GM18526 (cell line): ENCODE data around the gene USP36.

Experiments
- POLR2A ChIP-seq: IDR thresholded peaks from 3 replicates; pipeline ENCODE4 v1.6.1; 2011; ENCODE audit not compliant: insufficient read length; ENCODE audit errors: extremely low read depth

The USP36 gene

DNA sequence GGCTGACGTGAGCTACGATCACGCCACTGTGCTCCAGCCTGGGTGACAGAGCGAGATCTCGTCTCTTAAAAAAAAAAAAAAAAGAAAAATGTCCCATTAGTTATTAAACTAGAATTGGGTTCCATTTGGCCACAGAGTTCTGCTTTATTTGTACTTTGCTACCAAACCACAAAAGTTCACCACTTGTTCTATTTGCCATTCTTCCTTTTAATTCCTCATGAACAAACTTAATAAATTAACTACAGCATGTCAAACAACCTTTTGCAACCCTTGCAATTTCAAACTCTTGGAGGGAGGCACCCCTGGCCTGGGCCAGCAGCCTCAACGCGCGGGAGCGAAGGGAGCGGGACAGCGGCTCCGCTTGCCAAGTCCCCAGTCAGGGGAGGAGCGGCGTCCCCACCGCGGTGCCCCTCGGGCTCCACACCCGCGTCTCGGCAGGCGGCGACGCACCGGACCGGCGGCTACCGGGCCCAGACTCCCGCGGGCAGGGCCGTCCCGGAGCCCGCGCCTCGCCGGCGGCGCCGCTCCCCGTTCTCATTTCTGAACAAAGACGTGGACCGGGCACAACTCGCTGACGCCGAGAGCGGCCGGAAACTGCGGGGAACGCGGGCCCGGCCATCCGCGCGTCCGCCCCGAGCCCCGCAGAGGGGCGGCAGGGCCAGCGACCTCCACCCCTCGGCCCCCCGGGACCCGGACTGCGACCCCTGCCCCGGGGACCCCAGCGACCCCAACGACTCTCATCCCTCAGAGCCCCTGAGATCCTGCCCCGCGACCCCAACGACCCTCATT is 59.3 kb downstream of the USP36 start:
- no peak for TF ChIP-seq POLR2A

DNA sequence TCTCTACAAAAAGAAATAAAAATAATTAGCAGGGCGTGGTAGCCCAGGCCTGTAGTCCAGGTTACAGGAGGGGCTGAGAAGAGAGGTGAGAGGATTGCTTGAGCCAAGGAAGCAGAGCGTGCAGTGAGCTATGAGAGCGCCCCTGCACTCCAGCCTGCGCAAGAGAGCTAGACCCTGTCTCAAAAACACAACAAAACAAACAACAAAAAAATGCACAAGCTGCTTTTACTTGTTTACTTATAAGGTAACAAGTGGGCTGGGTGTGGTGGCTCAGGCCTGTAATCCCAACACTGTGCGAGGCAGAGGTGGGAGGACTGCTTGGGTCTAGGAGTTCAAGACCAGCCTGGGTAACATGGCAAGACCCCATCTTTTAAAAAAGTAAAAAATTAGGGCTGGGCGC is 60.3 kb downstream of the USP36 start:
- no peak for TF ChIP-seq POLR2A

DNA sequence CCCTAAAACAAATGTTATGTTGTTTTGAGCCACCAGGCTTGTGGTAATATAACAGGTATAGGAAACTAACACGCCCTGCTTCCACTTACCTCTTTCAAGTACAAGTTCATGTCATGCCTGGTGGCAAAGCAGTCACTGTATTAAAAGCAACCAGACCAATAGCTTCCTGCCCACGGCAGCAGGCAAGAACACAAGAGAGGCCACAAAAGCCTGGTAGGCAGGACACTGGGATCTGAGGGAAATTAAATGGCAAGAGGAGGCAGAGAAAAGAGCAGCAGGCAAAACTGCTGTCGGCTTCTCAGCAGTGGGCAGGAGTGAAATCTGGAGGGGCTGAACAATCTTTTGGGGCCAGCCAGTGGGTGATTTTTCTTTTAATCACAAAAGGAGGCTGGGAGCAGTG is 60.8 kb downstream of the USP36 start:
- no peak for TF ChIP-seq POLR2A

DNA sequence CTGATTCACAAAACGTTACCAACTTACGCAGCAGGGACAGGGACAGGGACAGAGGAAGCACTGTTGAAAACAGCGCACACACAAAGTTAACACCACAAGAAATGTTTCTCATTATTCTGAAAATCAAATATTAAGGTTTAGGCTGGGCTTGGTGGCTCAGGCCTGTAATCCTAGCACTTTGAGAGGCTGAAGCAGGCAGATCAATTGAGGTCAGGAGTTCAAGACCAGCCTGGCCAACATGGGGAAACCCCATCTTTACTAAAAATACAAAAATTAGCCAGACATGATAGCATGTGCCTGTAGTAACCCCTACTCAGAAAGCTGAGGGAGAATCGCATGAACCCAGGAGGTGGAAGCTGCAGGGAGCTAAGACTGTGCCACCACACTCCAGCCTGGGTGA is 62.7 kb downstream of the USP36 start:
- no peak for TF ChIP-seq POLR2A

DNA sequence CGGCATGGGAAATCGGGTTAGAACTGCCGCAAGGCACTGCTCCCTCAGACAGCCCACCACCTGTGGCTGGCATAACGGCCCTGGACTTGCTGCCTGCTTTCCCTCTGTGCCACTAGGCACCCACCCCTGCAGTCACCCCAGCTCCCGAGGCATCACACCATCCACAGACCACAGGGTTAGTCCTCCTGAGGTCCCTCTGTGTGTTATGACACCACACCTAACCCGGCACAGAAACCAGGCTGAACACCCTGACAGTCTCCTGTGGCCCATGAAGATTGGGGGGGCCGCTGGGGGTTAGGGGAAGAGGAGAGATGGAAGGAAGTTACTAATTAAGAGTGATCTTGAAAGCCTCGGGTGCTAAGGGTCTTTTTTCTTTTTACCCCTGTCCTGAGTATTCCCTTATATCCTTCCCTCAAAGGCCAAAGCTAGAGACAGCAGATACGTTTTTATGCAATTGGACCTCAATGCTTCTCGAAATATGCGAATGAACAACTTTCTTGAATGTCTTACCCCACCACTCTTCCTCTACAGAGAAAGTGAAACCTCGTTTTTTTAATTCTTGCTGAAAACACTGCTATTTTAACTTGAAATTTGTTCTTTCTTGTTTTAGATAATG is 65.5 kb downstream of the USP36 start:
- TF ChIP-seq POLR2A, result peak; percentile 56

DNA sequence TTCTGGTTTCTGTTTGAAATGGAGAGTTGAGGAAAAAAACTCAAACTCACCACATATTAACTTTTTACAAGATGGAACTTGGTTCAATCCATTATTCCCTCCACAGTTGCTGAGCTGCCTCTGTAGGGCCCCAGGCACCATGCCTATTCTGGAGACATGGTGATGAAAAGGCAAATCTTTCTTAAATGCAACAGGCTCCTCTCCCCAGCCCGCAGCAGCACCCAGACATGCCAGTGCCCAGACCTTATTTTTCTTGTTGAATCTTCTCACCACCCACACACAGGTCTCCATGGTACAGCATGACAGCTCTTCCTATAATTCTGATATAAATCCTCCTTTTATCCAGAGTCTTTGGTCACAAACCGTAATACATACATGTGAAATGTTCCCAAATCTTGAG is 66.2 kb downstream of the USP36 start:
- no peak for TF ChIP-seq POLR2A

DNA sequence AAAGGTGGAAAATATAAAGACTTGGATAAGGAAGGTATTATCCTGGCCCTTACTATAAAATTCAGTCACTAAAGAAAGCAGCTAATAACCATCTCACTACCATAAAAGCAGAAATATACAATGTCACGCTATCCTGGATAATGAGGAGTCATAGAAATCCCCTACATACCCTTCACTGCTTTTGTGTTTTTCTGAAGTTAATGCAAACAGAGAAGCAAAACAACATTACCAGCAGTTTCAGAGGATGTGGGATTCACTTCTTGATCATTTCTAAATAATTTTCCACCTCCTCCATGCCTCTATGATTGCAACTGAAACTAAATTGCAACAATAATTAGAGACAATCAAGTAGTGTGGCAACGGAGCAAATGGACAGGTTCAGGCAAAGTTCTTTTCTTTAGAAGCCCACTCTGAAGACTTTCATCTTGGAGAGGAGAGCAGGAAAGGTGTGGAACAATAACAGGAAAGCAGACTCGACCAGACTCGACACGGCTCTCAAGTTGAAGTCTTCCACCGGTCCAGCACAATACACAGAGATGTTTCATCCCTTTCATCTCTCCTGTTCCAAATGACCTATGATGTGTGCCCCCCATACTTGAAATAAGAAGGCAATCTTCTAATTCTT is 68.7 kb downstream of the USP36 start:
- no peak for TF ChIP-seq POLR2A

DNA sequence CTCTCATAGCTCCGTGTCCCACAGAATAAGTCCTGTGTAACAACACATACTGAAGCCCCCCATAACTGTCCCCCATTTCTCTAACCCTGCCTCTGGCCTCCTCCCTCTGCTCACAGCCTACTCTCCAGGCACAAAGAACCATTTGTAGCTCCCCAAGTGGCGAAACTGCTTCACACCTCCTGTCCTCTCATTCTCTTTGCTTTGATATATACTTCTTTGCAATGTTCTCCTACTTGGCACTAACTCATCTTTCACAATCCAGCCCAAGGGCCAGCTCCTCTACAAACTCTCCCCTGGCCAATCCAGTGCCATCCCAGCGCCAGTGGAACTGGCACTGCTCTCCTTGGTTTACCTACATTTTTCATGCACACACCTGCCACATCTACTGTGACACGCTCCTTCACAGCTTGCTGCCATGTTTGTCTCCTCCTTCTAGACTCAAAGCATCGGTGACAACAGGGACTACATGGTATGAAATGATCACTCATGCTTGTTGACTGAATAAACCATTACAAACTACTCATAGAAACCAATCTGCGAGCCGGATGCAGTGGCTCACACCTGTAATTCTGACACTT is 71.3 kb downstream of the USP36 start:
- no peak for TF ChIP-seq POLR2A

DNA sequence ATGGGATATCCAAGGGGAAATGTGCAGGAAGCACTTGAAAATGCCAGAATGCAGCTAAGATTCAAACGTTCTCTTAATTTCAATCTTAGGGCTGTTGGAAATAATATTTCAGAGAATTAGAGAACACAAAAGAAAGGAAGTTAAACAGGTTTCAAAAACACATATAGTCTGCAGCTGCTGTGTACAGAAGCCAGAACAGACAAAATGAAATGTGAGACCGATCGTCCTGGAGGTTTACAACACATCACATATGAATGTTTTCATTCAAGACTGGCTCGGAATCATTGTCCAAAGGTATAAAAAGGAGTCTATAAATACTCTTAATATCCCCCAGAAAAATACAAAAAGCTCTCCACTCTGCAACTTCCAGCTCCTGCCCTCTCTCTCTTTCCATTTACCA is 72.8 kb downstream of the USP36 start:
- TF ChIP-seq POLR2A, result no peak

DNA sequence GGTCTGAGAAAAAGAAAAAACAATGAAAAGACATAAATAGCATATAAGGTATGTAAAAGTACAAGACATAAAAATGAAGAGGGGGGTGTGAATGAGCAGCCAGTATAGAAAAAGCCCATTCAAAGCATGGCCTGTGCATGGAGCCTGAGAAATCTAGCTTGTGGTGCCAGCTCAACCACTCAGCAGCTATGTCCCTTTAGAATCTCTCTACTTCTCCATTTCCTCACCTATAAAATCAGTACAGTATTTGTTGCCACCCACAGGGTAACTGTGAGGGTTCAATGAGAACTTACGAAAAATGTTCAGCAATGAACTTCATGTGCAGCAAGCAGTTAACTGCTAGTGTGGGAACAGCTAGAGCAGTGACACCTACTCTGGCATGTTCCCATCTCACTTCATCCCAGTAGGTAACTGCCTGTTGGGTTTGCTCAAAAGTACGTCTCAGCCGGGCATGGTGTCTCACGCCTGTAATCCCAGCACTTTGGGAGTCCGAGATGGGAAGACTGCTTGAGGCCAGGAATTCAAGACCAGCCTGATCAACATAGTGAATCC is 73.8 kb downstream of the USP36 start:
- no peak for TF ChIP-seq POLR2A

DNA sequence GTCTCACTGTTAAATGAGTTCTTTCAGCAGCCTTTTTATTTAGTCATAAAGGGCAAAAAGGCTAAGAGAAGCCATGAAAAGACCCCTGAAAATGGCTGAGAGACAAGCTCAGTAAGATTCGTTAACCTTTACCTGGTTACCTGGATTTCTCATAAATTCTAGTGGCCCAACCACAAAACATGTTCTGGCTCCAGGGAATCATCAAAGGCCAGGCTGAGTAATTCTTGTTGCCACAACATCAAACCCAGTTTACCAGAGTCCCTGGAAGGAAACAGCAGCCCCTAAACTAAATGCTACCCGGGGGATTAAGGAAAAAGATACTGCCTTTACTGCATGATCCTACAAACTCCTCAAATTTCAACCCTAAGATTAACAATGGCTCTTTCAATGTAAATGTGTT is 74.4 kb downstream of the USP36 start:
- TF ChIP-seq POLR2A, result no peak

DNA sequence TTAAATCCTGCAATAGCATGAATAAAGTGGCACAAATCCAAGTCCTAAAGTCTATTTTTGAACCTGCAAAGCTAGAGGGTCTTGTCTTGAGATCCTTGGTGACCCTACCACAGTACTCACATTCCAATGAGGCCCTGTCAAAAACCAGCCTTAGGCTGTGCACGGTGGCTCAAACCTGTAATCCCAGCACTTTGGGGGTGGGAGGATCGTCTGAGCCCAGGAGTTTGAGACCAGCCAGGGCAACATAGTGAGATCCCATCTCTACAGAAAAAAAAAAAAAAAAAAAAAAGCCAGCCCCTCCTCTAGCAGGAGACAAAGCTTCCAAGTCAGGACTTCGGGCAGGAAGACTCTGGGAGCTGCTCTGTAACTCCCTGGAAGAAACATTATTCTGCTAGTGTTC is 74.8 kb downstream of the USP36 start:
- TF ChIP-seq POLR2A, result no peak

DNA sequence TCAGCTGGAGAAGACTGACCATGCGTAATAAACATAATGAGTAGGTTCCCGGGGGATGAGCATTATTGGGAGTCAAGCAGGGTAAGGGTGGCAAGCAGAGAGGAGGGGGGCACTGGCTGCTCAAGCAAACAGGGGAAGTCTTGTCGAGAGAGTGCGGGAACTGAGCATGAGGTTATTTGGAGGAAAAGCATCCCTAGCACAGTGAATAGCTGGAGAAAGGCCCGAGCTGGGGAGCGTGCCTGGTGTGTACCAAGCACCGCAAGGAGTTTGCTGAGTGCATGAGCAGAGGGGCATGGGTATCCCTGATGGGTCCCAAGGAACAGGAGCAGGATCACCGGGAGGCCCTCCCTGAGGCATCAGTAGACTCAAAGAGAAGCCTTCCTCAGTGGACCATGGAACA is 75.7 kb downstream of the USP36 start:
- TF ChIP-seq POLR2A, result no peak

DNA sequence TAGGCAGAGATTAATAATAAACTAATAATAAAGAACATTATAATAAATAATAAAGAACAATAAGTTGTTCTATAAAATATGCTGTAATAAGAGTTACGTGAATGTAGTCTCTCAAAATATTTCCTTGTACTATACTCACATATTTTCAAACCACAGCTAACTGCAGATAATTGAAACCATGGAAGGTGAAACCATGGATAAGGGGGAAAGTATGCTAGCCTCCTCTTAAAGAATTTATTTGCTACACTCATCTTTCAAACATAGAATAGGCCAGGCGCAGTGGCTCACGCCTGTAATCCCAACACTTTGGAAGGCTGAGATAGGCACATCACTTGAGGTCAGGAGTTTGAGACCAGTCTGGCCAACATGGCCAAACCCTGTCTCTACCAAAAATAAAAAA is 77.1 kb downstream of the USP36 start:
- TF ChIP-seq POLR2A, result no peak

DNA sequence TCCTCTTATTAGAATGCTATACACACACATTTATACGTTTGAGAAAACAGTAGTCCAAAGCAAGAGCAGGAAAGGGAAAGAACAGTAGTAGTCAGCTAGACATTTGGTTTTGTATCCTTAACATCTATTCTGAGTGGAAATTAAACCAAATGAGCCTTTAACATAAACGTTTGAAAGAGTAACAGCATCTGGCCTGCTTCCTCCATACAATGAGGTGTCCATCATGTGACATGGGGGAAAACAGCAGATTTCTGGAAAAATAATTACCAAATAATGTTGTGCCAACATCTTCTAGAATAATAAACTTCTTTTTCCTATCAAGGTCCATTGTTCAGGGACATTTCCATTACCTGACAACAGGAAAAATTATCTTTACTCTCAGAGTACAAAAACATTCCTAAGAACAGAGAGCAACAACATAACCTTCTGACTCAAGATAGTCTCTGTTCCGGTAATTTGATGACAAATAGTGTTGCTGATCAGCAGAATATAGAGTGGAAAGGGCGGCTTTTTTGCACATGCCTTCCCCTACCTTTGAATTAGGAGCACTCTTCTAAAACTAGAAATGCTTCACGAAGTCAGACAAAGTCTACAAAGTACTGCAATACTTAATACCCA is 78.7 kb downstream of the USP36 start:
- TF ChIP-seq POLR2A, result no peak
